Neuronal stem cell (in vitro differentiated cells): ENCODE data around the gene WSCD2.

ENCODE experiments used
- DNase-seq: peaks from one replicate; pipeline ENCODE4 v3.0.0-alpha.2; 2013; ENCODE audit warnings: low spot score
- H2AFZ ChIP-seq: one replicate; pipeline ENCODE4 v1.6.1; 2013; ENCODE audit warnings: mild to moderate bottlenecking, low read length, inconsistent platforms
- H2AK5ac ChIP-seq: 2 replicates; pipeline ENCODE4 v1.6.1; 2013; ENCODE audit warnings: low read depth, mild to moderate bottlenecking, inconsistent platforms, low read length, moderate library complexity, mixed read lengths
- H2BK120ac ChIP-seq: 2 replicates; pipeline ENCODE4 v1.6.1; 2013; ENCODE audit warnings: low read depth, mild to moderate bottlenecking, inconsistent platforms, low read length, moderate library complexity, mixed read lengths
- H2BK12ac ChIP-seq: one replicate; pipeline ENCODE4 v1.6.1; 2013; ENCODE audit warnings: low read length, inconsistent platforms
- H2BK15ac ChIP-seq: 2 replicates; pipeline ENCODE4 v1.6.1; 2013; ENCODE audit warnings: mild to moderate bottlenecking, low read length, inconsistent platforms, mixed read lengths
- H2BK5ac ChIP-seq: one replicate; pipeline ENCODE4 v1.6.1; 2013; ENCODE audit warnings: inconsistent platforms, mild to moderate bottlenecking, low read length, moderate library complexity
- H3K14ac ChIP-seq: one replicate; pipeline ENCODE4 v1.6.1; 2013; ENCODE audit warnings: low read length, inconsistent platforms
- H3K18ac ChIP-seq: 2 replicates; pipeline ENCODE4 v1.6.1; 2013; ENCODE audit warnings: low read length, inconsistent platforms
- H3K23ac ChIP-seq: 2 replicates; pipeline ENCODE4 v1.6.1; 2013; ENCODE audit warnings: low read depth, mild to moderate bottlenecking, mixed read lengths, low read length, inconsistent platforms; ENCODE audit not compliant: poor library complexity
- H3K27ac ChIP-seq: replicated peaks from 3 replicates; pipeline ENCODE4 v1.5.1; 2013; ENCODE audit warnings: low read length, inconsistent platforms
- H3K27me3 ChIP-seq, 3 experiments: 2 replicates each; pipeline ENCODE4 v1.6.1; 2013; ENCODE audit warnings: low read length in 3 of 3, mild to moderate bottlenecking in 2 of 3, inconsistent platforms in 1 of 3, low read depth in 1 of 3, mixed read lengths in 1 of 3, moderate library complexity in 1 of 3; ENCODE audit not compliant: control insufficient read depth in 3 of 3, insufficient read depth in 3 of 3
- H3K36me3 ChIP-seq, 2 donors: replicated peaks in 1 of 2; 2 replicates each; pipeline ENCODE4 v1.6.1; 2013; ENCODE audit warnings: low read length in 2 of 2; ENCODE audit not compliant: control insufficient read depth in 2 of 2, insufficient read depth in 2 of 2
- H3K4ac ChIP-seq: 2 replicates; pipeline ENCODE4 v1.6.1; 2013; ENCODE audit warnings: inconsistent platforms, mild to moderate bottlenecking, low read length, moderate library complexity
- H3K4me1 ChIP-seq, 2 donors: 1 replicate in 1 of 2; 2 replicates in 1 of 2; pipeline ENCODE4 v1.6.1; 2013; ENCODE audit warnings: low read length in 2 of 2, low read depth in 1 of 2; ENCODE audit not compliant: control insufficient read depth in 2 of 2, insufficient read depth in 1 of 2
- H3K4me2 ChIP-seq: one replicate; pipeline ENCODE4 v1.6.1; 2013; ENCODE audit warnings: mild to moderate bottlenecking, low read length, inconsistent platforms; ENCODE audit not compliant: insufficient read depth, poor library complexity, severe bottlenecking
- H3K4me3 ChIP-seq, 2 donors: 2 replicates each; pipeline ENCODE4 v1.5.1; 2013; ENCODE audit warnings: low read length in 2 of 2, mild to moderate bottlenecking in 2 of 2, inconsistent platforms in 1 of 2, moderate library complexity in 1 of 2
- H3K79me1 ChIP-seq: one replicate; pipeline ENCODE4 v1.6.1; 2013; ENCODE audit warnings: low read depth, mild to moderate bottlenecking, inconsistent platforms, low read length, moderate library complexity
- H3K9ac ChIP-seq: one replicate; pipeline ENCODE4 v1.6.1; 2013; ENCODE audit warnings: mild to moderate bottlenecking, low read depth, low read length, inconsistent platforms; ENCODE audit not compliant: poor library complexity
- H3K9me3 ChIP-seq, 2 donors: replicated peaks in 1 of 2; 2 replicates each; pipeline versions ENCODE3 to v1.6.1; 2013; ENCODE audit warnings: low read length in 2 of 2, mild to moderate bottlenecking in 2 of 2, inconsistent platforms in 1 of 2, low read depth in 1 of 2, mixed read lengths in 1 of 2, moderate library complexity in 1 of 2; ENCODE audit not compliant: control insufficient read depth in 2 of 2, insufficient read depth in 1 of 2
- H4K8ac ChIP-seq: one replicate; pipeline ENCODE4 v1.6.1; 2013; ENCODE audit warnings: low read depth, mild to moderate bottlenecking, inconsistent platforms, low read length, moderate library complexity
- H4K91ac ChIP-seq: one replicate; pipeline ENCODE4 v1.6.1; 2013; ENCODE audit warnings: low read length, low read depth, mild to moderate bottlenecking, inconsistent platforms; ENCODE audit not compliant: poor library complexity
- WGBS, 2 donors: extraction: QIAGEN DNeasy Blood & Tissue Kit; methylation state at CpG; one replicate each; pipeline ENCODE4 v1.1.7; 2013; ENCODE audit warnings: missing lambda C conversion rate in 2 of 2, mixed read lengths in 1 of 2; ENCODE audit not compliant: insufficient read length in 2 of 2, insufficient replicate concordance in 1 of 2; ENCODE audit errors: extremely low coverage in 2 of 2; 5-methylcytosine and 5-hydroxymethylcytosine counted together

The WSCD2 gene

DNA sequence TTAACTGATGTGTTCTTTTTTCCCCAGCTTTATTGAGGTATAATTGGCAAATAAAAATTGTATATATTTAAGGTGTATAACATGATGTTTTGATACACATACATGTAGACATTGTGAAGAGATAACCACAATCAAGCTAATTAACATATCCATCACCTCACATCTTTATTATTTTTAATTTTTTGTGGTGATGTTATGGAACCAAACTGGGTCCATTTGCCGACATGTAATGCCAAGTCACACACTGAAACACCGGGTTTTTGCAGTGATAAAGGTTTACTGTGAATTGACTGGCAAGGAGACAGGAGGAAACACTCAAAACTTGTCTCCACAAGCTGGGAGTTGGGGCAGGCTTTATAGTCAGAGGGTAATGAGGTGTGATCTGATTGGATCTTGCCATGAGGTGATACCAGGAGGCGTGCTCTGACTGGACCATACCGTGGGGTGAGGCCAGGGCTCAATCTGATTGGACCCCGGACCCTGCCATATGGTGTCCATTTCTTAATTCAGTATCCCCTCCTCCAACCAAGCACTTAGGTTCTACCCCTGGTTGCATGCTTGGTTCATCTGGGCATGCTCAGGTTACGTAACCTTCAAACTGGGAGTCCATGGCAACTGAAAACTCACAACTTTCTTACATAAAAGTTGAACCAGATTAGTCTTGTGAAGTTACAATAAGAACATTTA lies 11.8 kb upstream of the WSCD2 start:
- Histone ChIP-seq H3K79me1 (no peaks in the 10 kb centered on the region), H2AK5ac (no peak overlapping the region), H3K18ac (no peak overlapping the region), H4K91ac (no peak overlapping the region), H4K8ac (no peak overlapping the region), H3K27ac (no peak overlapping the region), H2BK15ac (no peak overlapping the region), H3K4me3 (no peak overlapping the region), H2BK5ac (no peak overlapping the region), H2BK12ac (no peak overlapping the region), H2BK120ac (no peak overlapping the region), H3K4me2 (no peak overlapping the region), H3K27me3 (no peaks in the 10 kb centered on the region), H3K14ac (no peak overlapping the region), H3K4me1 (peaks cover 3 to 18% of the 10 kb centered on the region in 2 donors), H3K4ac (no peak overlapping the region), H3K23ac (no peak overlapping the region), H2AFZ (no peak overlapping the region), H3K36me3 (no peaks in the 10 kb centered on the region), H3K9ac (no peak overlapping the region), H3K9me3 (no peaks in the 10 kb centered on the region)
- no CpG with 5 or more reads among the region's 6 CpGs for WGBS, 2 donors
- no peak for DNase-seq

DNA sequence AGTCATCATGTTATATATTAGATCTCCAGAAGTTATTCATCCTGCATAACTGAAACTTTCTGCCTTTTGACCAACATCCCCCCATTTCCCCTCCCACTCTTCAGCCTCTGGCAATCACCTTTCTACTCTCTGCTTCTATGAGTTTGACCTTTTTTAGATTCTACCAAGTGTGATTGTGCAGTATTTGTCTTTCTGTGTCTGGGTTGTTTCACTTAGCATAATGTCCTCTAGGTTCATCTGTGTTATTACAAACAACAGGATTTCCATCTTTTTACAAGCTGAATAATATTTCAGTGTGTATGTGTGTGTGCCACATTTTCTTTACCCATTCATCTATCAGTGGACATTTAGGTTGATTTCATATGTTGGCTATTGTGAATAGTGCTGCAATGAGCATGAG lies 11.2 kb upstream of the WSCD2 start:
- no peak overlapping the region for H3K4me2 ChIP-seq
- H2AFZ ChIP-seq, result no peak overlapping the region
- no peak overlapping the region for H2BK5ac ChIP-seq
- H3K18ac ChIP-seq, result no peak overlapping the region
- H3K4ac ChIP-seq, result no peak overlapping the region
- H2BK12ac ChIP-seq, result no peak overlapping the region
- no peak for DNase-seq
- H2BK120ac ChIP-seq, result no peak overlapping the region
- no peaks in the 10 kb centered on the region for H3K27me3 ChIP-seq
- no peak overlapping the region for H3K27ac ChIP-seq
- H3K9me3 ChIP-seq, result peaks cover 0 to 4% of the 10 kb centered on the region in 2 donors
- H2AK5ac ChIP-seq, result no peak overlapping the region
- H3K9ac ChIP-seq, result no peak overlapping the region
- no peak overlapping the region for H4K8ac ChIP-seq
- no peak overlapping the region for H2BK15ac ChIP-seq
- no peak overlapping the region for H3K4me3 ChIP-seq
- H3K4me1 ChIP-seq, result peaks cover 3 to 13% of the 10 kb centered on the region in 2 donors
- H3K36me3 ChIP-seq, result no peaks in the 10 kb centered on the region
- no peak overlapping the region for H3K23ac ChIP-seq
- H3K14ac ChIP-seq, result no peak overlapping the region
- H3K79me1 ChIP-seq, result no peaks in the 10 kb centered on the region
- H4K91ac ChIP-seq, result no peak overlapping the region

DNA sequence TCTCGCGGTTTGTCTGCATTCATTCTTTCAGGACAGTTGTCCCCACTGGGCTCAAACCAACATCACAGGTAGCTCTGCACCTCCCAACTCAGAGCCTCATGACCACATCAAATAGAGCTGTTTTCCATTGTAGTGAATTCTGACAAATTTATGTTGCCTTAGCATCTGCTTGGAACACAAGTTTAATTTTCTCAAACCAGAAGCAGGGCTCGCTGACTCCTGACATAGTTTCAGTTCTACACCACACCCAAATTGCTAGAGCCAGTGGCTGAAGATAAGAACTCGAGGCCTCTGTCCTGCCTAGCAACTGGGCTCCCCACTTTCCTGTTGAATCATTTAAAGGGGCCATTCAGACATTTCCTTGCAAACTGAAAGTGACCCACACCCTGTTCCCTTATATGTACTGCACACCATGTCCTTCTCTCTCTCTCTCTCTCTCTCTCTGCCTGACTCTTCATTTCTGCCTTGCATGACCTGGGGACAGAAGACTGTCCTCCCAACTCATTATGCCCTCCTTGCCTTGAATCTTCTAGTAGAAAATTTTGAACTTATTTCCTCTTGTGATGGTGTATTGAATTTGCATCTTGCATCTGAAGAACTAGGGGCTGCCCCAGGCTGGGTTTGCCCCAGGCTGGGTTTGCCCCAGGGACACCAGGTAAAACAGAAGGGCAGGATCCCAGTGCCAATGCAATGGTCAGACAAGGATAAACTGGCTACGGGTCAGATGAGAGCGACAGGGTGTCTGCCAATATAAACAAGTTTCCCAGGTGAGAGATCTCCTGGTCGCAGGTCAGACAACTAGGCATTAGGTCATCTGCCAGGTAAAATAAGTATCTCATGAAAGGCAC lies 9.7 kb upstream of the WSCD2 start:
- H3K27ac ChIP-seq, result no peak overlapping the region
- no peaks in the 10 kb centered on the region for H3K27me3 ChIP-seq
- H3K79me1 ChIP-seq, result no peaks in the 10 kb centered on the region
- H3K4ac ChIP-seq, result no peak overlapping the region
- H4K91ac ChIP-seq, result no peak overlapping the region
- no peak overlapping the region for H2BK12ac ChIP-seq
- no peak overlapping the region for H3K9ac ChIP-seq
- no peak overlapping the region for H4K8ac ChIP-seq
- no peak overlapping the region for H2AFZ ChIP-seq
- no peak overlapping the region for H2BK5ac ChIP-seq
- H3K14ac ChIP-seq, result no peak overlapping the region
- H3K4me3 ChIP-seq, result no peak overlapping the region
- peaks cover 0 to 4% of the 10 kb centered on the region in 2 donors for H3K9me3 ChIP-seq
- no peak overlapping the region for H3K18ac ChIP-seq
- no peak overlapping the region for H3K4me2 ChIP-seq
- H3K36me3 ChIP-seq, result no peaks in the 10 kb centered on the region
- H2AK5ac ChIP-seq, result no peak overlapping the region
- no peak overlapping the region for H3K23ac ChIP-seq
- WGBS, 2 donors, result no CpG with 5 or more reads among the region's 7 CpGs
- H2BK15ac ChIP-seq, result no peak overlapping the region
- peaks cover 3 to 4% of the 10 kb centered on the region in 2 donors for H3K4me1 ChIP-seq
- H2BK120ac ChIP-seq, result no peak overlapping the region
- no peak for DNase-seq

DNA sequence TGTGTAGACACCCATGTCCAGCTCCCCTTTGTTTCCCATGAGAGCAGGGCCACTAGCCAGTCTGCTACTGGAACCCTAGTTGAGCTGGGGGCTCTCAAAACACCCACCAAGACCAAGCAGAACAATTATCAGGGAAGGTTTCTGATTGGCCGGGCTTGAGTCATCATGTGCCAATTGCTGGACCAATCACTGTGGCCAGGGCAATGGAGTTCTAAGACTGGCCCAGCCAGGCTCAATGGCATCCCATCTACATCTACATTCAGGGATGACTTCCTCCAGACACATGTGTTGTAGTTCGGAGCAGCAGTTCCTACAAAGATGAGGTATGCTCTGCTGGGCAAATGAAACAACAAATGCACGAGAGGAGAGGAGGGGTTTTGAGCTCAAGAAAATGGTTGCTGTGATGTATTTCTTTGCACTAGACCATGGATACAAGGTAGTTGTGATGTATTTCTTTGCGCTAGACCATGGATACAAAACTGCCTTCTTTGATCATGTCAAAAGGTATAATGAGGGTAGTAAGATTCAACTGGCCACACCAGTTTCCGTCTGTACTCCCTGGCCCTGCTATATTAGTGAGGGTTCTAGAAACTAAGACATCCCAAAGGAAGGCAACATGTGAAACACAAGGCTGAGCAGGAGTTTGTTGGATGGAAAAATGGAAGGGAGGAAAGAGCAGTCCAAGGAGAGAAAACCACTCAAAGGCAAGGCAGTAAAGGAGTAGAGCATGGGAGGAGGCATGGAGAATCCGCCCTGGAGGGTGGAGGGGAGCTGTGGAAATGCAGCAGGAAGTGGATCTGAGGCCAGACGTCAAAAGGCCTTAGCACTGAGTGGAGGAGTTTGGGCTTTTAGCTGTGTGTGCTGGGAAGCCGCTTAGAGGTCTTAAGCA lies 8.9 kb upstream of the WSCD2 start:
- Histone ChIP-seq H3K36me3 (no peaks in the 10 kb centered on the region), H3K27me3 (no peaks in the 10 kb centered on the region), H2AK5ac (no peak overlapping the region), H3K9me3 (peaks cover 0 to 4% of the 10 kb centered on the region in 2 donors), H2BK120ac (no peak overlapping the region), H2BK15ac (no peak overlapping the region), H3K27ac (no peak overlapping the region), H3K79me1 (no peaks in the 10 kb centered on the region), H3K4me2 (no peak overlapping the region), H3K14ac (no peak overlapping the region), H3K23ac (no peak overlapping the region), H3K9ac (no peak overlapping the region), H4K91ac (no peak overlapping the region), H2BK5ac (no peak overlapping the region), H3K4me1 (peaks cover 3 to 4% of the 10 kb centered on the region in 2 donors), H3K18ac (no peak overlapping the region), H3K4ac (no peak overlapping the region), H4K8ac (no peak overlapping the region), H3K4me3 (no peak overlapping the region), H2BK12ac (no peak overlapping the region), H2AFZ (no peak overlapping the region)
- no CpG with 5 or more reads among the region's 8 CpGs for WGBS, 2 donors
- no peak for DNase-seq
